Ishikawa (cell line): ENCODE results near the gene MRM3.

Experiments used
- CEBPB ChIP-seq: IDR thresholded peaks from 2 replicates; pipeline ENCODE4 v1.6.1; 2012
- CREB1 ChIP-seq: IDR thresholded peaks from 2 replicates; pipeline ENCODE4 v1.6.1; 2012; ENCODE audit warnings: low read depth
- EGR1 ChIP-seq: IDR thresholded peaks from 2 replicates; pipeline ENCODE4 v1.6.1; 2012
- EP300 ChIP-seq: IDR thresholded peaks from 2 replicates; pipeline ENCODE4 v1.6.1; 2012; ENCODE audit warnings: borderline replicate concordance
- FOXM1 ChIP-seq: IDR thresholded peaks from 2 replicates; pipeline ENCODE4 v1.6.1; 2012; ENCODE audit warnings: low read depth, borderline replicate concordance
- NFIC ChIP-seq: IDR thresholded peaks from 2 replicates; pipeline ENCODE4 v1.6.1; 2012
- RAD21 ChIP-seq: IDR thresholded peaks from 2 replicates; pipeline ENCODE4 v1.6.1; 2012; ENCODE audit warnings: low read depth
- TAF1 ChIP-seq: IDR thresholded peaks from 2 replicates; pipeline ENCODE4 v1.6.1; 2012; ENCODE audit warnings: low read depth, mild to moderate bottlenecking
- TCF12 ChIP-seq: IDR thresholded peaks from 2 replicates; pipeline ENCODE4 v1.6.1; 2012; ENCODE audit warnings: low read depth
- TEAD4 ChIP-seq: IDR thresholded peaks from 2 replicates; pipeline ENCODE4 v1.6.1; 2012
- YY1 ChIP-seq: IDR thresholded peaks from 2 replicates; pipeline ENCODE4 v1.6.1; 2012; ENCODE audit warnings: low read depth
- ZBTB7A ChIP-seq: IDR thresholded peaks from 2 replicates; pipeline ENCODE4 v1.6.1; 2012; ENCODE audit warnings: low read depth
- TF ChIP-seq, protein P1 (sequence below): IDR thresholded peaks from 2 replicates; pipeline ENCODE4 v1.6.1; 2012
- TF ChIP-seq, protein P2 (sequence below): IDR thresholded peaks from 2 replicates; pipeline ENCODE4 v1.6.1; 2012; ENCODE audit warnings: low read depth, mild to moderate bottlenecking
- TF ChIP-seq, protein P3 (sequence below): IDR thresholded peaks from 2 replicates; pipeline ENCODE4 v1.6.1; 2012

MRM3 gene

GRCh38 chr17:781805-782731 lies at the start of gene MRM3, which contains the start of gene GLOD4:
Gene MRM3, plus strand, starts transcription at chr17:782353. Its CDS starts 26 bp downstream, at chr17:782379.
Gene GLOD4, minus strand, starts transcription at chr17:782280. Its CDS starts 25 bp downstream, at chr17:782255.
- no peak; the same call in 1 of the 2 replicates for TF ChIP-seq RAD21
- no peak; the same call in 1 of the 2 replicates for TF ChIP-seq FOXM1
- peak; percentile 99 for TF ChIP-seq YY1
- TF ChIP-seq, protein P1, sequence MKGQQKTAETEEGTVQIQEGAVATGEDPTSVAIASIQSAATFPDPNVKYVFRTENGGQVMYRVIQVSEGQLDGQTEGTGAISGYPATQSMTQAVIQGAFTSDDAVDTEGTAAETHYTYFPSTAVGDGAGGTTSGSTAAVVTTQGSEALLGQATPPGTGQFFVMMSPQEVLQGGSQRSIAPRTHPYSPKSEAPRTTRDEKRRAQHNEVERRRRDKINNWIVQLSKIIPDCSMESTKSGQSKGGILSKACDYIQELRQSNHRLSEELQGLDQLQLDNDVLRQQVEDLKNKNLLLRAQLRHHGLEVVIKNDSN: peak; percentile 85
- TF ChIP-seq EGR1: peak; percentile 57; the same call in 1 of the 2 replicates
- TF ChIP-seq TCF12: peak; percentile 79
- TF ChIP-seq NFIC: no peak; the same call in 1 of the 2 replicates
- TF ChIP-seq CEBPB: 0 out of 2 replicates have a peak, but pooled peaks have one; percentile 2
- TF ChIP-seq, protein P2, sequence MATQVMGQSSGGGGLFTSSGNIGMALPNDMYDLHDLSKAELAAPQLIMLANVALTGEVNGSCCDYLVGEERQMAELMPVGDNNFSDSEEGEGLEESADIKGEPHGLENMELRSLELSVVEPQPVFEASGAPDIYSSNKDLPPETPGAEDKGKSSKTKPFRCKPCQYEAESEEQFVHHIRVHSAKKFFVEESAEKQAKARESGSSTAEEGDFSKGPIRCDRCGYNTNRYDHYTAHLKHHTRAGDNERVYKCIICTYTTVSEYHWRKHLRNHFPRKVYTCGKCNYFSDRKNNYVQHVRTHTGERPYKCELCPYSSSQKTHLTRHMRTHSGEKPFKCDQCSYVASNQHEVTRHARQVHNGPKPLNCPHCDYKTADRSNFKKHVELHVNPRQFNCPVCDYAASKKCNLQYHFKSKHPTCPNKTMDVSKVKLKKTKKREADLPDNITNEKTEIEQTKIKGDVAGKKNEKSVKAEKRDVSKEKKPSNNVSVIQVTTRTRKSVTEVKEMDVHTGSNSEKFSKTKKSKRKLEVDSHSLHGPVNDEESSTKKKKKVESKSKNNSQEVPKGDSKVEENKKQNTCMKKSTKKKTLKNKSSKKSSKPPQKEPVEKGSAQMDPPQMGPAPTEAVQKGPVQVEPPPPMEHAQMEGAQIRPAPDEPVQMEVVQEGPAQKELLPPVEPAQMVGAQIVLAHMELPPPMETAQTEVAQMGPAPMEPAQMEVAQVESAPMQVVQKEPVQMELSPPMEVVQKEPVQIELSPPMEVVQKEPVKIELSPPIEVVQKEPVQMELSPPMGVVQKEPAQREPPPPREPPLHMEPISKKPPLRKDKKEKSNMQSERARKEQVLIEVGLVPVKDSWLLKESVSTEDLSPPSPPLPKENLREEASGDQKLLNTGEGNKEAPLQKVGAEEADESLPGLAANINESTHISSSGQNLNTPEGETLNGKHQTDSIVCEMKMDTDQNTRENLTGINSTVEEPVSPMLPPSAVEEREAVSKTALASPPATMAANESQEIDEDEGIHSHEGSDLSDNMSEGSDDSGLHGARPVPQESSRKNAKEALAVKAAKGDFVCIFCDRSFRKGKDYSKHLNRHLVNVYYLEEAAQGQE: no peak
- TF ChIP-seq EP300: no peak; the same call in 1 of the 2 replicates
- no peak for TF ChIP-seq ZBTB7A
- peak; percentile 96 for TF ChIP-seq TAF1
- TF ChIP-seq CREB1: peak; percentile 100
- TF ChIP-seq, protein P3, sequence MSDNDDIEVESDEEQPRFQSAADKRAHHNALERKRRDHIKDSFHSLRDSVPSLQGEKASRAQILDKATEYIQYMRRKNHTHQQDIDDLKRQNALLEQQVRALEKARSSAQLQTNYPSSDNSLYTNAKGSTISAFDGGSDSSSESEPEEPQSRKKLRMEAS: peak; percentile 96
- TF ChIP-seq TEAD4: peak; percentile 50; the same call in 1 of the 2 replicates

DNA sequence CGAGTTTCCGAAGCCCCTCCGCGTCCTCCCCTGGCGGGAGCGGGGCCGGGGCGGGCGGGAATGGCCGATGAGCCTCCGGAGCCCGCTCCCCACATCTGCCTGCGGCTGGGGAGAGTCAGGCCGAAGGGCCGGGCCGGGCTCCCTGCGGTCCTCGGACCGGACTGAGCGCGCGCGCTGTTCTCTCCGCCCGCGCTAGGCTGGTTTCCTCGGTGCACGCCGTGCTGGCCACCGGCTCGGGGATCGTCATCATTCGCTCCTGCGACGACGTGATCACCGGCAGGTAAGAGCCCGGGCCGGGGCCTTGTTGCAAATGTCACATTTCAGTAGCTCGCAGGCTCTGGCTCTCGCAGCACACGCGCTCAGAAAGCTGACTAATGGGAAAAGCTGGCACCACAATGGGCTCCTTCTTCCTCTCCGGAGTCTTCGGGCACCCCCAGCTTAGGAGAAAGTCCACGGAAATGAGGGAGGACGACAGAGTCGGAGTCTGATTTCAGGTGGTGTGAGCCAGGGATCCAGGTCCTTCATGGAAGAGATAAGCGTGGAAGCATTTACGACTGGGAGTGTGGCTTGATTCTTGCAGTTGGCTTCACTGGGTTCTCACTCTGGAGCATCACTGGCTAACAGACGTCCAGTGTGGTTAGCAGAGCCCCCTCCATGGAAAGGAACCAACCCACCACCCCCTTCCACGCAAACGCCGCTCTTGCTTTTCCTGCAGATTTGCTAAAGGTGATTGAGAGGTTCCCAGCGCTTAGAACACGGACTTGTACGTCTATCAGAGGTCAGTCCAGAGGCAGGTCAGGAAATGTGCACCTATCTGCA lies 49.0 kb upstream of the MRM3 start:
- TF ChIP-seq CREB1: no peak
- TF ChIP-seq ZBTB7A: no peak
- TF ChIP-seq CEBPB: no peak
- no peak for TF ChIP-seq RAD21
- 0 out of 2 replicates have a peak, but pooled peaks have one; percentile 8 for TF ChIP-seq TEAD4
- no peak for TF ChIP-seq EGR1
- no peak for TF ChIP-seq NFIC
- no peak for TF ChIP-seq FOXM1
- no peak for TF ChIP-seq EP300
- peak; percentile 33; the same call in 1 of the 2 replicates for TF ChIP-seq TCF12
- TF ChIP-seq, protein P3: peak; percentile 74
- TF ChIP-seq TAF1: peak; percentile 54; the same call in 1 of the 2 replicates
- TF ChIP-seq, protein P1: no peak
- TF ChIP-seq, protein P2: no peak
- no peak for TF ChIP-seq YY1

- TF ChIP-seq NFIC (no peak), TCF12 (no peak), EGR1 (no peak), ZBTB7A (no peak), TAF1 (no peak), CREB1 (no peak), EP300 (no peak), TEAD4 (no peak), RAD21 (no peak), YY1 (no peak), CEBPB (no peak)
- TF ChIP-seq, protein P1: no peak
- TF ChIP-seq, protein P3: no peak
These were observed 48.4 kb upstream of the MRM3 start for GRCh38 chr17:733743-734142.

- TF ChIP-seq TEAD4 (no peak), EP300 (no peak), RAD21 (no peak), FOXM1 (no peak)
- TF ChIP-seq, protein P1: no peak
- TF ChIP-seq, protein P3: no peak
These were observed 44.5 kb upstream of the MRM3 start for GRCh38 chr17:737561-738113.
